ENCODE results near the gene RHOH.

- no peak for TF ChIP-seq CTCF (IDR thresholded peaks at IDR 0.05; ENCODE audit: insufficient read depth, low read depth, low read length)
- no peak for TF ChIP-seq EZH2 (IDR thresholded peaks at IDR 0.05; ENCODE audit: insufficient read depth, low read length)
Observed at GRCh38 chr4:40179360-40179759, 17.5 kb upstream of the RHOH start.

Data from astrocyte (in vitro differentiated cells and primary cell).